Muscle of back (tissue), 11 donors: ENCODE measurements around the gene AIP. TPM values are rescaled to one million over a fixed set of nuclear protein-coding genes. Genes with fewer than 3 reads are reported as not detected.
"Not testable (repeated sequence)": the region's sequence is repeated elsewhere in the genome, so short reads cannot be mapped to it uniquely, and the experiment has no call there.

Experiments
- DNase-seq, 3 donors: peaks; one replicate each; pipeline versions ENCODE4 v3.0.0 to v3.0.0-alpha.2; 2013
- polyA plus RNA-seq, 10 donors: library from polyadenylated mRNA; unstranded; fragments of 120-200 nt; gene quantifications; one replicate each; pipeline ENCODE4 v1.2.1, GENCODE V29; 2013; ENCODE audit not compliant: insufficient read length in 10 of 10

Gene AIP
- polyA plus RNA-seq, 10 donors: 34.9 to 55.8 (median 43.7) TPM

DNA sequence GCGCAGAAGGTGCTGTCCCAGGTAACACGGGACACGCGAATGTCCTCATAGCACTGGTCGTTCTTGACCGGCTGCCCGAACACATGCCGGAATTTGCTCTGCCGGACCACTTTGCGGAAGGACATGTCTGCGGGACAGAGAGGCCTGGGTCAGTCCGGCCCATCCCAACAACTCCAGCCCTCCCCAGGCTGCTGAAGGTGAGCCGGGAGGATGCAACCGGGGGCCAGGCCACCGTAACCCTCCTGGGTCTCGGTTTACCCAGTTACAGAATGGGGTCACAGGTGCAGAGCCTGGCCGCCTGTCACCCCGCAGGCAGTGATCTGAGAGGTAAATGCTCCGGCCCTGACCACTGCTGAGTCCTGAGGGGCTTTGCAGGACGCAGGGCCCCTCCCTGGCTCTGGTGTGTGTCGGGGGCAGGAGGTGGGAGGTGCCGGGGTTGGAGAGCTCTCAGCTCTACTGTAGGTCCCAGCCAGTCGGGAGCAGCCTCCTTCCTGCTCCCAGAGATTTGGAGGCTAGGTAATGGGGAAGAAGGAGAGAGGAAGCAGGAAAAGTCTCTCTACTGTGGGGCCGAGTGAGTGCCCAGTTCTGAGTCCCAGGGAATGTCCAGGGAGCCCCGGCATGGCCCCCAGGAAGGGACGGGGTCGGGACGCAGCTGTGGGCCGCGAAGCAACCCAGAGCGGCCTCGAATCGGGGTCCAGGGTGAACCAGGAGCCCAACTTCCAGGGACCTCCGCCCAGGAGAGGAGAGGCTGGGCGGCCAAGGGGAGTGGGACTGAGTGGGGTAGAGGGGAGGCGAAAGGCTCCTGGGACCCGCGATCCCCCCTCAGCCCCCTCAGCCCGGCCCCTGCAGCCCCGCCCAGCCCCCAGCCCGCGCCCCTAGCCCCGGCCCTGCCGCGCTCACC is 40.1 kb upstream of the AIP start:
- DNase-seq: peak in 1 of 3 donors; percentile 37

DNA sequence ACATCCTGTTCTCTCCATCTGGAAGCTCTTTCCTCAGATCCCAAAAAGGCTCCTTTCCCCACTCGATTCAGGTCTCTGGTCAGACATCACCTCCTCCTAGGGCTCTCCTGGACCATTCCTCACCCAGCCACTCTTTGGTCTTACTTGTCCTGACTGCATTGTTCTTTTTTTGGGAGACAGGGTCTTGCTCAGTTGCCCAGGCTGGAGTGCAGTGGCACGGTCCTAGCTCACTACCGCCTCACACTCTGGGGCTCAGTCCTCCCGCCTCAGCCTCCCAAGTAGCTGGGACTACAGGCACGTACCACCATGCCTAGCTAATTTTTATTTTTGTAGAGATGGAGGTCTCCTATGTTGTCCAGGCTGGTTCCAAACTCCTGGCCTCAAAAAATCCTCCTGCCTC is 37.3 kb upstream of the AIP start:
- no peak for DNase-seq

DNA sequence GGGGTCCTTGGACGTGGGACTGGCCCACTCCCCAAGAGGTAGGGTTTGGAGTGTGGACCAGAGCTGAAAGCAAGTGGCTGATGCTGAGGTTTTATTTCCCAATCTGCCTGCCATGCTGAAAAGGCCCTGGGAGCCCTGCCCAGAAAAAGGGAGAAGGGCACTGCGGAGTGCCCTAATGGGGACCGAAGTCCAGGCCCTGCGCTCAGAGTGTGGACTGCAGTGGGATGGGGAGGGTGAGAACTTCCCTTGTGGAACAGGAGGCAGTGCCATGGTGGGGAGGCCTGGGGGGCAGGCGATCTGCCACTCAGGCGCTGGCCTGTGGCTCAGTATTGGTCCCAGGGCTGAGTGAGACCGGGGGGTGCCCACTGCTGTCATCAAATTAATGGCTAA is 34.6 kb upstream of the AIP start:
- no peak for DNase-seq

DNA sequence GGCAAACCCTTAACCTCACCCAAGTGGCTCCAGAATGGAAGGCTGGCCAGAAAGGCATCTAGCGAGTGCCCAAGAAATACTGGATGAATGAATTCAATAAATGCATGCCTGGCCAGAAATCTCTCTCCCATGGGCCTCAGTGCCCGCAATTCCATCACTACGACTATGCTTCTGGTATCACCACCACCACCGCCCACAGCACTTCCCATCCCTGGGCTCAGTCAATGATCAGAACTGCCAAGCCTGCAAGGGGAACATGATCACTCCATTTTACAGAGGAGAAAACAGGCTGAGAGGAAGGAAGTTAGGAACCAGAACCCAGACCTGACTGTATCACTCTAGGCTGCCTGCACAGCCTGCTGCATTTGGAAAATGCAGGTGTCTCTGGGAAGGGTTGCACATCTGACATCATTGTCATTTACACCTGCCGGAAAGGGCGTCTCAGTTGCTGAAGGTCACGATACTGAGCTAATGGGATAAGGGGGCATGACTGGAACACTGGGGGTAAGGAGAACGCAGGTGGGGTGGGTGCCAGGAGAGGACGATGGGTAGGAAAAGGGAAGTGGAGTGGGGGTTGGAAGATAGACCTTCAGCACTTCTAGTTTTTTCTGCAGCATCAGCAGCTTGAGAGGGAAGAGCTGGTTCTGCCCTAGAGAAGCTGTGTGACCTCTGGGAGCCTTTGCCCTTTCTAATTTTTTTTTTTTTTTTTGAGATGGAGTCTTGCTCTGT is 33.5 kb upstream of the AIP start:
- no peak for DNase-seq

DNA sequence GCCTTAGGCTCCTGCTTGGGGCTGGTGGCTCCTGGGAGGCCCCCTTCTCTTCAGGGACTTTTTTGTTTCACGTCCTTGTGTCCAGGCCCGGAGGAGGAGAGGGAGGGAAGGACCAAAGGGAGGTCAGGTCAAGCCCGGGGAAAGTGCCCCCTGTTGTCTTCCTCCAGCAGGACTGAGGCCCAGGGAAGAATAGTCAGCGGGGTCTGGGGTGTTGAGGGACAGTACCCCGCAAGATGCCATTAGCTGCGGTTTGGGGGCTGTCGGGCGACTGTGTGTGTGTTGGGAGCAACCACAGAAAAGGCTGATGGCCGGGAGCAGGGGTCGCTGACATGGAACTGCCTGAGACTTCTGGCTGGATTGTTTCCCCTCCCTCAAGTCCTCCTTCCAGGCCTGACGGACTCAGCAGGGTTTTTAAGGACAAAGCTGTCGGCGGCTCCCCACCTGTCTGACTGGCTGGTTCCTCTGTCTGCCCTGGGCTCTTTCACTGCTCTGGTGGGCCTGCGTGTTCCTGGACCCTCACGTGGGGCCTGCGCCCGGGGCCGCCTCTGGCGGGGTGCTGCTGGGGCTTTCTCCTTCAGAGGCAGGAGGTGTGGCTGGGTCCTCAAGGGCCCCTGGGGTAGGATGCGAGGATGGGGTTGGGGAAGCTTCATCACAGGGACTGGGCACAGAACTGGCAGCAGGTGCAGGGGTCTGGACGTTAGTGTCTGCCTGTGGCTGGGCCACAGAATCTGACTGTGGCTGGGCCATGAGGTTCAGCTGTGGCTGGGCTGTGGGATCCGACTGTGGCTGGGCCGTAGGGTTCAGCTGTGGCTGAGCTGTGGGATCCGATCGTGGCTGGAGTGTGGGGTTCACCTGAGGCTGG is 31.8 kb upstream of the AIP start:
- DNase-seq: no peak

DNA sequence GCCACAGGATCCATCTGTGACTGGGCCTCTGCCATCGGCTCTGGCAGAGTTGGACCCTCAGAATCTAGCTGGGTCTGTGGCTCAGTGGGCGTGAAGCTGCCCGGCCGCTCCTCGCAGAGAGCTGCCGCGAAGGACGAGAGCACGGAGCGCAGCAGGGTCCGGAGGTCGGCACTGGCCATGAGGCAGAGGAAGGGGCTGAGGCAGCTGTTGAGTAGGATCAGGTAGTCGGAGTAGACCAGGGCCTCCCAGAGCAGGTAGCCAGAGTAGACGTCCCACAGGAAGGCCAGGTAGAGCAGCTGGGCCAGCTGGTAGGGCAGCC is 31.2 kb upstream of the AIP start:
- DNase-seq: no peak

DNA sequence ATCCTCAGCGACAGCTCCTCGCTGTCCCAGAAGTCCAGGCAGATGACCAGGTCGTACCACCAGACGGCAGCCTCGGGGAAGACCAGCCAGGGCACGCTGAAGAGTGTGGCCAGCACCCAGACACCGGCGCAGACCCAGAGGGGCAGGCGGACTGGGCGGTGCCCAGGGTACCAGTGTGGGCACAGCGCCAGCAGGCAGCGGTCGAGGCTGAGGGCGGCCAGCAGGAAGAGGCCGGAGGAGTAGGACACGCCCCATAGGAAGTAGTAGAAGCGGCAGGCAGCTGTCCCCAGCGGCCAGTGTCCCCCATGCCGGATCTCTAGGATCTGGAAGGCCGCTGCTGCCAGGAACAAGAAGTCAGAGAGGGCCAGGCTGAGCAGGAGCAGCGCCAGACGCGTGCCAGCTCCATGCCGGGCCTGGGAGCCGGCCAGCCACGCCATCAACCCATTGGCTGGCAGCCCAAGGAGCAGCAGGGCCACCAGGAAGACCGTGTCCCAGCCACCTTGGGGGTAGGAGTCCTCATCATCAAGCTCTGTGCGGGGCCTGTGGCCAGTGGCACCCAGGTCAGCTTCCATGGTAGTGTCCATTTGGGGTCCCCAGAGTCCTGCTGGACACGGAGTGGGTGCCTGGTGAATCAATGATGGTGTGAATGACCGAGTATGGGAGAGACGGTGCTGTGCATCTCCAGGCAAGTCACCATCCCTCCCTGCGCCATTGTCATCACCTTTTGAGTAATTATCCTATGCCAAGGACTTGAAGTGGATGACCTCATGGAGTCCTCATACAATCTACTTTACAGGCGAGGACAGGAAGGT is 30.5 kb upstream of the AIP start, which contains the start of gene GPR152:
Gene GPR152, minus strand, starts transcription at position 589 of the 812 bp plus-strand sequence. Its CDS starts 5 bp downstream, at position 584.
- DNase-seq: peak in 1 of 3 donors; percentile 19

DNA sequence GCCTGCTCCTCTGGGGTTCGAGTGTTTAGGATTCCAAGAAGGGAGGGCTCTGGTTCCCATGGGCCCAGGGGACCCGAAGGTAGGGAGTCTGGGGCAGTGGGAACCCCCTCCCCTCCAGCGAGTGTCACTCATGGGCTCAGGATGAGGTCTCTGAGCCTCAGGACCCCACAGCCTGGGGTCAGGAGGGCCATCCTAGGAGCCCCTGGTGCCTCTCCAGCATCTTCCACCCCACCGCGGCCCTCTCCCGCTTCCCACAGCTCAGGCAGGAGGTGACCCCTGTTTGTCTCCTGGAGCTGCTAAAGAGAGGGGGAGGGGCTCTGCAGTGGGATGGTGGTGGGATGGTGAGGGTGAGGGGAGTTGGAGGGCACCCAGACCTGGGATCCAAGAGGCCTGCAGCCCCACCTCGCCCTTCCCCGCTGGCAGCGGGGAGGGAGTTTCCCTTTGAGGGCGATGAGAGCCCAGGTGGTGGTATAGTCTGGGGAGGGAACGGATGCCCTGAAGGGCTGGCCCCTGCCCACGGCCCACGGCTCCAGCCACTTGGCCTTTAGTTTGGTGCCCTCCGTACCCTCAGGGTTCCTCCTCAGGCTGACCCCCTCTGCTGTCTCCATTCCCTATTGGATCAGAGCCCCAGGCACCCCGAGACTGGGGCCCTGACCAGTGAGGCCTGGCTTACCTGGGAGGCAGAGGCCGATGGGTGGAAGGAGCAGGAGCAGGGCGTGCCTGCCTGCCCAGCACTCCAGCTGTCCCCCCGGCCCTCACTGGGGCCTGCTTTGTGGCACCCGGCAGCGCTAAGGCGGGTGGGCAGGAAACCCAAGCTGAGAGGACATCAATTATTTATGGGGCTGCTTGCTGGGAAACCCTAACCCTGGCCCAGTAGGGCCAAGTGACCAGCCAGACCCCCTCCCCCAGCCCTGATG is 28.8 kb upstream of the AIP start:
- DNase-seq: no peak

DNA sequence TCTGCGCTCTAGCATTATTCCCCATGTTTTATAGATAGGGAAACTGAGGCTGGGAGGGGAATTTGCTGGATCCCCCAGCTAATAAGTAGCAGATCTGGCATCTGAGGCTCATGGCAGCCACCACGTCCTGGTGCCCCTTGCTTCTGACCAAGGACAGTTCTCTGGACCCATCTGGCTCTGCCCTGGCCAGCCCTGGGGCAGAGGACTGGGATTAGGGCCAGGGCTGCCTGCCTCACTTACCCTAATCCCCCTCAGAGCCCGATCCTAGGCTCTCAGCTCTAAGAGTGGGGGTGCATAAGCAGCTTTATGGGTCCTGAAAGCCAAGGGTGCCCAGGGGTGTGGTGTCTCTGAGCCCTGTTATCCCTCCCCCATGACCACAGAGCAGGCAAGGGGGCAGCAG is 27.8 kb upstream of the AIP start, which contains the start of gene CABP4:
Gene CABP4, plus strand, starts transcription at position 301 of the 400 bp plus-strand sequence. Its CDS starts 70 bp downstream, at position 371.
- no peak for DNase-seq

DNA sequence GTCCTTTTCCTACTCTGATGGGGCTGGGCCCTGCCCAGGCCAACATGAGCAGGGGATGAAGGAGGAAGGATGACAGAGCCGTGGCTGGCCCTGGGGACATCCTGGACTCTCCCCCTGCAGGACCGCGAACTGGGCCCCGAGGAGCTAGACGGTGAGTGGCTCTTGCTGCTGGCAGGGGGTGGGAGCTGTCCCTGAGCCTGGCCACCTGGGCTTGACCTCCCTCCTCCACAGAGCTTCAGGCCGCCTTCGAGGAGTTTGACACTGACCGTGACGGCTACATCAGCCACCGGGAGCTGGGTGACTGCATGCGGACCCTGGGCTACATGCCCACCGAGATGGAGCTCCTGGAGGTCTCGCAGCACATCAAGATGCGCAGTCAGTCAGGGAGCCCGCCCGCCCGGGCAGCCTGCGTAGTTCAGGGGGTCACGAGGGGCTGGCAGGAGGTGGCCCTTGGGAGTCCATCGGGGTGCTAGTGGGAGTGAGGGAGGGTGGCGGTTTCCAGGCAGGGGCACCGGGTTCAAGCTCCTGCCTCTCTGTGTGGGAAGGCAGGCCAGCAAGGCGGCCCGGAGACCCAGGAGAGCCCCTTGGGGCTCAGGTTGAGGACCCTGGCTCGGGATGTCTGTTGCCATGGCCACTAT is 26.6 kb upstream of the AIP start:
- DNase-seq: no peak

DNA sequence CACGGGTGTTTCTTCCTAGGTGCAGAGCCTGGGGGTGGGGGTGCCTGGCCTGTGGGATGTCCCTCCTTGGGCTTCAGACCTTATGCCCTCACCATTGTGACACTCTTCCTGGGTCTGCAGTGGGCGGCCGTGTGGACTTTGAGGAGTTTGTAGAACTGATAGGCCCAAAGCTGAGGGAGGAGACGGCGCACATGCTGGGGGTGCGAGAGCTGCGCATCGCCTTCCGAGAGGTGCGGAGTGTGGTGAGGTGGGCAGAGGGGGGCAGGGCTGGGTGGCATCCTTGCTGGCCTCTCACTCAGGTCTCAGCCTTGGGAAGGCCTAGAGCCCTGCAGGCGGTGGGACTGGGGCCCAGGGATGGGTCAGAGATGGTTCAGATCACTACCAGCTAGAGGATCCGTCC is 25.4 kb upstream of the AIP start:
- no peak for DNase-seq

DNA sequence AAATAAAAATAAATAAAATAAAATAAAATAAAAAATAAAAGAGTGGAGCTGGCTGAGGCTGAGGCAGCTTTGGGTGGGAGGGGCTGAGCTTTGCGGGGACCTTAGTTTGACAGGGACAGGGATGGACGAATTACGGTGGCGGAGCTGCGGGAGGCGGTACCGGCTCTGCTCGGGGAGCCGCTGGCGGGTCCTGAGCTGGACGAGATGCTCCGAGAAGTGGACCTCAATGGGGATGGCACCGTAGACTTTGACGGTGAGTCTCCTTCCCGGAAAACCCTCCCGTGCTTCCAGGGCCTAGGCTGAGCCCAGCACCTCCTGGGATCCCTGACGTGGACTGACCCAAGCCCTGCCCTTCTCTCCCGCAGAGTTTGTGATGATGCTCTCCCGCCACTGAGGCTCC is 24.6 kb upstream of the AIP start:
- DNase-seq: no peak

DNA sequence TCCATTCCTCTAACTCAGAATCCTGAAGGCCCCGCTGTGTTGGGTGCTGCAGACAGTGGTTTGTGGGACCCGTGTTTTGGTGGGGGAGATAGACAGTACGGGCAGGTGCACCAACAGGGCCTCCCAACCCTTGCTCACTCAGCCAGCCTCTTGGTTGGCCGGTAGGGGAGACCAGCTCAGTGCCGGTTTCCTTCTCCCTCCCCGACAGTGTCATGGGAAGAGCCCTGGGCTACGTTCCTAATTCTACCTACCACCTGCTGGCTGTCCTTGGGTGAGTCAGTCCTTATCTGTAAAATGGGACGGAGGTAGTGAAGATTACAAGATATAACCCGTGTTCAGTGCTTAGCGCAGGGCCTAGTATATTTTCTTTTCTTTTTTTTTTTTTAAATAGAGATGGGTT is 19.6 kb upstream of the AIP start:
- no peak for DNase-seq

DNA sequence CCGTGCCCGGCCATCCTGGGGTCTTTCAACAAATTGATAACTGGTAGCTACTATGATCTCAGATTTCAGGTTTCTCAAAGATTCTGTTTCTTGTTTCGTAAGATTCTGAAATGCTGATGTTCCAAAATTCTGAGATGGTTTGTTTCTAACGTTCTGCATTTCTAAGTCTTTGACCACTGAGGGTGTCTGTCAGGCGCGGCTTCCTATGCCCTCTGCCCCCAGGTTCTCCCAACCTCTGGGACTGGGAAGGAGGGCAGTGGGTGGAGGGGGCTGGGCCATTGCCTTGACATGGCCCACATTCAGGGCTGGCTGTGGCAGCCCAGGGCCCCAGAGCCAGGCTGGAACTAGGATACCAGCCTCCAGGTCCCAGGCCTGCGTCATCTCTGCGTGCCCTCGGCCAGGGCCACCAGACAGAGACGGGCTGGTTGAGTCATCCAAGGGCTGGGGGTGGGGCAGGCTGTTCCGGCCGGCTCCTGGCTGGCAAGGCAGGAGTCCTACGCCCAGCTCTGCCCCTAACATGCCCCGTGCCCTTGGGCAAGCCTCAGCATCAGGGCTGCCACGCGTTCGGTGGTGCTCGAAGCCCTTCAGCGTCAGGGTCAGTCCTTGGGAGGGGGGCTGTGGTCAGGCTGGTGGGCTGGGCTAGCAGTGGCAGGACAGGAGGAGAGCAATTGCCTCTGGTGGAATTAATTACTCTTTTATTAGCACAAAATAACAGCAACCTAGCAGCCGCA is 19.0 kb upstream of the AIP start:
- DNase-seq: no peak

DNA sequence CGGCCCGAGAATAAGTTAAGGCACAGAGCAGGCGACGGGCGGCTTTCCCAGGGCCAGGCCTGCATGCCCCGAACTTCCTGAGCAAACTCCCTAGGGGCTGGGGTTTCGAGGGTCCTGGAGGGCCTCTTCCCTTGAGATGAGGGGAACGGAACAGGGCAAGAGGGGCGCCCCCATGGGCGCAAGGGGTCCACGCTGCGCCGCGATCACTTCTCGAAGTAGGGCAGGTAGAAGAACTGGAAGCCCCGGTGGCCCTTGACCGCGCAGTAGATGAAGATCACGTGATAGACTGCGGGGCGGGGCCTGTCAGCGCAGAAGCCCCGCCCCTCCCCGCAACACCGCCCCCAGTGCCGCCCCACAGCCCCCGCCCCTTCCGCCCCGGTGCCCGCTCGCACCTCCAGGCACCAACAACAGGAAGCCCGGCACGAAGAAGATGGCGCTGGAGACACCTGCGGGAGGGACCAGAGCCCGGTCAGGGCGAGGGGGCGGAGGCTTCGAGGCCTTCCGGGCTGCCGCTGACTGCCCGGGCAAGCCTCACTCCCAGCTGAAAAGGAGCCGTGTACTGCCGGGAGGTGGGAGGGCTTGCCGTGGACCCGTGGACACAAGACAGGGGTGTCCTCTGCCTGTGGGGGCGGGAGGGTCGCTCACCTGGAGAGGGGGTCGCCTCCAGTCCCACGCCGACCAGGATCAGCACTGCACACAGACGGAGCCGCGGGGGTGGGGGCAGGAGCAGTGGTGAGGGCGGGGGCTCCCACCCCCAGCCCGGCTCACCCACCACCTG is 18.2 kb upstream of the AIP start:
- DNase-seq: peak; percentile 47 to 78 (median 66)

DNA sequence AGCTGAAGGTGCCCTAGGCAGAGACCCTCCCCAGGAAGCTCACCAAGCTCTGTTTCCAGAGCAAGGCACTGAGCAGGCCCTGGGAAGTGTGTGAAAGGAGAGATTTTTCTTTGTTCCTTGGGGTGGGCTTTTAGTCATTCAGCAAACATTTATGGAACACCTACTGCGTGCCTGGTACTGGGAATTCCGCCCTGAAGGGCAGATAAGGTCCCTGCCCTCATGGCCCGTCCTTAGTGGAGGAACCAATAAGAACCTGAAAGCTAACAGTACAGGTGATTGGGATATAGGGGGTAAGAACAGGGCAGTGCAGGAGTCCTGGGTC is 17.7 kb upstream of the AIP start:
- peak in 1 of 3 donors; percentile 17 for DNase-seq

DNA sequence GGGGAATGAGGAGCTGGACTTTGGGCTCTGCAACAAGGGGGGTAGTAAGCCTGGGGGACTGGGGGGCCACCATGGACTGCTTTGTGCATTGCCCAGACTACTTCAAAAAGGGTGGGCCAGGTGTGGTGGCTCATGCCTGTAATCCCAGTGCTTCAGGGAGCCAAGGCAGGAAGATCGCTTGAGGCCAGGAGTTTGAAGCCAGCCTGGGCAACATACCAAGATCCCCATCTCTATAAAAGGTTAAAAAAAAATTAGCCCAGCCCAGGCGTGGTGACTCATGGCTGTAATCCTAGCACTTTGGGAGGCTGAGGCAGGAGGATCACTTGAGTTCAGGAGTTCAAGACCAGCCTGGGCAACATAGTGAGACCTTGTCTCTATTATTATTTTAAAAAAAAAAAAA is 17.3 kb upstream of the AIP start:
- DNase-seq: not testable (repeated sequence)

DNA sequence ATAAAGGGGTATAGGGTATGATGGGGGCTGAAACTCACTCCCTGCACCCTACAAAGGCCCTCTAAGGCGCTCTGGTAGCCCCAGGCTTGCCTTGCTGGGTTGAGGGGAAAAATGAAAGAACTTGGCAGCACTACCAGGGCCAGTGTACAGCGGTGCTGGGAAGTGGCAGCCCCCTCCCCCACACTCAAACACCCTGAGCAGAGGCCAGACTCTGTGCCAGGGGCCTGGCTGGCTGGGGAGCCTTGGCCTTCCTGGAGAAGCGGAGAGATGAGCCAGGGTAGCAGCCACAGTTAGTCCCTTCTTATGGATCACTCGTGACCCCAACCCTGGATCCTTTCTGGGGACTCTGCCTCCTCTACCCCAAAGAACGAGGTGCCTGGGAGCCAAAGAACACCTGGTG is 16.5 kb upstream of the AIP start:
- DNase-seq: no peak
